GM20431 (cell line): Measurements from ENCODE around the gene GTF2H4.

Experiments used
- in situ Hi-C: fragments of 300-500 bp; cut with MseI, MboI; formaldehyde crosslinking; loops from one replicate; pipeline ENCODE4 v1.15.0; 2020; ENCODE audit warnings: low sequenced_read_pairs; ENCODE audit not compliant: unreplicated experiment

Gene GTF2H4

GRCh38 chr6:30882204-30882758 is 25.7 kb upstream of the GTF2H4 start:
- in situ Hi-C loops, result no loop called here

GRCh38 chr6:30882759-30883684 is 25.0 kb upstream of the GTF2H4 start:
- in situ Hi-C loops, result no loop called here

- in situ Hi-C loops, result no loop called here
Observed at GRCh38 chr6:30883685-30884520, 24.1 kb upstream of the GTF2H4 start, which contains the start of gene DDR1. DDR1 (plus strand) TSS chr6:30884519; CDS start chr6:30888730, 4,211 bp downstream.

GRCh38 chr6:30884521-30885480 is 23.2 kb upstream of the GTF2H4 start:
- in situ Hi-C loops, result no loop called here

- in situ Hi-C loops, result no loop called here
Observed at GRCh38 chr6:30885481-30885998, 22.5 kb upstream of the GTF2H4 start.

- in situ Hi-C loops, result no loop called here
Observed at GRCh38 chr6:30885999-30886896, 21.8 kb upstream of the GTF2H4 start.

GRCh38 chr6:30886897-30887255 is 21.1 kb upstream of the GTF2H4 start:
- in situ Hi-C loops, result no loop called here

- in situ Hi-C loops, result no loop called here
Observed at GRCh38 chr6:30887901-30888815, 19.8 kb upstream of the GTF2H4 start.

- in situ Hi-C loops, result no loop called here
Observed at GRCh38 chr6:30888816-30889495, 19.1 kb upstream of the GTF2H4 start.

GRCh38 chr6:30889496-30889885 is 18.5 kb upstream of the GTF2H4 start:
- in situ Hi-C loops, result no loop called here

GRCh38 chr6:30889921-30890645 is 17.9 kb upstream of the GTF2H4 start:
- in situ Hi-C loops, result no loop called here

- in situ Hi-C loops, result no loop called here
Observed at GRCh38 chr6:30890646-30891449, 17.2 kb upstream of the GTF2H4 start.

- in situ Hi-C loops, result no loop called here
Observed at GRCh38 chr6:30891450-30891723, 16.6 kb upstream of the GTF2H4 start.

- in situ Hi-C loops, result no loop called here
Observed at GRCh38 chr6:30891816-30892538, 16.0 kb upstream of the GTF2H4 start.

- in situ Hi-C loops, result no loop called here
Observed at GRCh38 chr6:30893001-30893591, 14.9 kb upstream of the GTF2H4 start.
